Mucosa of gallbladder (tissue), 1 donor: ENCODE measurements around the gene TMC1. TPM values are rescaled to one million over a fixed set of nuclear protein-coding genes. Genes with fewer than 3 reads are reported as not detected.
"Not testable (repeated sequence)": the region's sequence is repeated elsewhere in the genome, so short reads cannot be mapped to it uniquely, and the experiment has no call there.

ENCODE experiments used
- DNase-seq: peaks from one replicate; pipeline ENCODE4 v3.0.0-alpha.2; 2020; ENCODE audit warnings: low spot score
- total RNA-seq: library from RNA; stranded (reverse); gene quantifications from one replicate; pipeline ENCODE4 v1.2.1, GENCODE V29; 2021
- donor health status: DM: no; HTN: no; CAD: no.

The TMC1 gene
- total RNA-seq, result not detected

GRCh38 chr9:72521416-72521815, at the start of gene TMC1:
Gene TMC1 (plus strand): TSS chr9:72521608. CDS start chr9:72648649, 127,041 bp downstream.
- DNase-seq, result not testable (repeated sequence)

- DNase-seq, result no peak
These were observed 47.7 kb upstream of the TMC1 start for GRCh38 chr9:72473474-72474261.

GRCh38 chr9:72474676-72475075, 46.7 kb upstream of the TMC1 start:
- DNase-seq, result no peak

- DNase-seq, result no peak
These were observed 45.3 kb upstream of the TMC1 start for GRCh38 chr9:72476100-72476499.

- DNase-seq, result peak; percentile 29
These were observed 44.6 kb upstream of the TMC1 start for GRCh38 chr9:72476617-72477437.

GRCh38 chr9:72477930-72478518, 43.4 kb upstream of the TMC1 start:
- DNase-seq, result peak; percentile 50

- no peak for DNase-seq
These were observed 42.4 kb upstream of the TMC1 start for GRCh38 chr9:72478966-72479365.

- not testable (repeated sequence) for DNase-seq
These were observed 41.1 kb upstream of the TMC1 start for GRCh38 chr9:72480261-72480660.

- DNase-seq, result no peak
These were observed 40.5 kb upstream of the TMC1 start for GRCh38 chr9:72480921-72481320.

- no peak for DNase-seq
These were observed 35.4 kb upstream of the TMC1 start for GRCh38 chr9:72485821-72486593.

- no peak for DNase-seq
These were observed 34.8 kb upstream of the TMC1 start for GRCh38 chr9:72486594-72486955.

GRCh38 chr9:72487665-72488064, 33.7 kb upstream of the TMC1 start:
- not testable (repeated sequence) for DNase-seq

- no peak for DNase-seq
These were observed 31.4 kb upstream of the TMC1 start for GRCh38 chr9:72489986-72490385.

GRCh38 chr9:72491242-72491641, 30.2 kb upstream of the TMC1 start:
- no peak for DNase-seq

- DNase-seq, result no peak
These were observed 27.4 kb upstream of the TMC1 start for GRCh38 chr9:72494051-72494450.

- no peak for DNase-seq
These were observed 23.9 kb upstream of the TMC1 start for GRCh38 chr9:72497447-72498046.

GRCh38 chr9:72506615-72507014, 14.8 kb upstream of the TMC1 start:
- no peak for DNase-seq

GRCh38 chr9:72509053-72509452, 12.4 kb upstream of the TMC1 start:
- no peak for DNase-seq

GRCh38 chr9:72509635-72510034, 11.8 kb upstream of the TMC1 start:
- DNase-seq, result no peak

- not testable (repeated sequence) for DNase-seq
These were observed 397 bp upstream of the TMC1 start for GRCh38 chr9:72521011-72521410.

GRCh38 chr9:72524820-72525540, 3.6 kb downstream of the TMC1 start:
- DNase-seq, result peak; percentile 73
